SK-N-SH (cell line): ENCODE measurements around the gene NR2C2. TPM values are rescaled to one million over a fixed set of nuclear protein-coding genes. Genes with fewer than 3 reads are reported as not detected.

Source experiments
- CTCF ChIA-PET: fragments of 300-600, 350-600 bp; formaldehyde crosslinking; extraction: SDS; loops from one replicate; lab custom pipeline; 2021; lab: Yijun Ruan, JAX
- POLR2A ChIA-PET: fragments of 350-600 bp; sonication (Branson Sonifier 250); formaldehyde crosslinking; extraction: SDS; loops from one replicate; lab custom pipeline; 2020; ENCODE audit warnings: antibody characterized with exemption, inconsistent platforms; lab: Yijun Ruan, JAX
- DNase-seq: peaks from one replicate; pipeline ENCODE4 v3.0.0; 2012
- H2AFZ ChIP-seq: fragments of 200-600 bp; sonication (generic); 2 replicates; pipeline ENCODE4 v1.8.1; 2016; ENCODE audit warnings: antibody characterized with exemption, mild to moderate bottlenecking, low read depth
- H3F3A ChIP-seq: fragments of 200-600 bp; sonication (generic); replicated peaks from 2 replicates; pipeline ENCODE3; 2016; ENCODE audit warnings: antibody characterized with exemption, mild to moderate bottlenecking; ENCODE audit not compliant: insufficient read depth
- H3K27ac ChIP-seq, 2 experiments: fragments of 200-500 bp in 1 of 2; fragments of 200-600 bp in 1 of 2; sonication (Bioruptor generic) in 1 of 2; sonication (generic), shearing (Covaris generic) in 1 of 2; 2 replicates each; pipeline versions ENCODE4 v1.5.1 to v1.6.1; 2014 to 2016; ENCODE audit warnings: low read depth in 2 of 2, inconsistent platforms in 1 of 2, low read length in 1 of 2, mild to moderate bottlenecking in 1 of 2, mixed read lengths in 1 of 2
- H3K27me3 ChIP-seq: fragments of 200-600 bp; sonication (generic), shearing (Covaris generic); 2 replicates; pipeline ENCODE4 v1.6.1; 2016; ENCODE audit warnings: mixed run types; ENCODE audit not compliant: insufficient read depth
- H3K36me3 ChIP-seq, 2 experiments: fragments of 200-500 bp in 1 of 2; fragments of 200-600 bp in 1 of 2; sonication (Bioruptor generic) in 1 of 2; sonication (generic) in 1 of 2; replicated peaks in 1 of 2; 2 replicates each; pipeline versions ENCODE3 to v1.5.1; 2014 to 2016; ENCODE audit warnings: low read length in 1 of 2, mild to moderate bottlenecking in 1 of 2; ENCODE audit not compliant: insufficient read depth in 2 of 2, control insufficient read depth in 1 of 2
- H3K4me1 ChIP-seq, 2 experiments: fragments of 200-500 bp in 1 of 2; fragments of 200-600 bp in 1 of 2; sonication (Bioruptor generic) in 1 of 2; sonication (generic), shearing (Covaris generic) in 1 of 2; 2 replicates each; pipeline versions ENCODE4 v1.5.1 to v1.6.1; 2014 to 2016; ENCODE audit warnings: low read depth in 1 of 2, low read length in 1 of 2, mixed run types in 1 of 2; ENCODE audit not compliant: insufficient read depth in 2 of 2, control insufficient read depth in 1 of 2
- H3K4me2 ChIP-seq: fragments of 200-600 bp; sonication (generic), shearing (Covaris generic); 2 replicates; pipeline ENCODE4 v1.6.1; 2017; ENCODE audit warnings: mixed run types
- H3K4me3 ChIP-seq, 2 experiments: fragments of 200-500 bp in 1 of 2; fragments of 200-600 bp in 1 of 2; sonication (Bioruptor generic) in 1 of 2; sonication (generic), shearing (Covaris generic) in 1 of 2; 2 replicates each; pipeline versions ENCODE4 v1.5.1 to v1.8.1; 2014 to 2016; ENCODE audit warnings: low read depth in 2 of 2, inconsistent platforms in 1 of 2, low read length in 1 of 2, mild to moderate bottlenecking in 1 of 2, mixed read lengths in 1 of 2, moderate library complexity in 1 of 2
- H3K79me2 ChIP-seq: fragments of 200-600 bp; sonication (generic); 2 replicates; pipeline ENCODE4 v1.8.1; 2017; ENCODE audit warnings: mild to moderate bottlenecking; ENCODE audit not compliant: insufficient read depth
- H3K9ac ChIP-seq: fragments of 200-600 bp; sonication (generic); 2 replicates; pipeline ENCODE4 v1.6.1; 2017; ENCODE audit warnings: mixed run types
- H3K9me2 ChIP-seq: fragments of 200-600 bp; sonication (generic); 2 replicates; pipeline ENCODE4 v1.6.1; 2017; ENCODE audit warnings: mixed run types
- H3K9me3 ChIP-seq: fragments of 200-600 bp; sonication (generic); 2 replicates; pipeline ENCODE4 v1.6.1; 2017; ENCODE audit warnings: mixed run types, mild to moderate bottlenecking, moderate library complexity
- H4K20me1 ChIP-seq: fragments of 200-600 bp; sonication (generic); 2 replicates; pipeline ENCODE4 v1.6.1; 2017; ENCODE audit warnings: mild to moderate bottlenecking, mixed run types; ENCODE audit not compliant: insufficient read depth
- CHD2 ChIP-seq: fragments of 150-350 bp; IDR thresholded peaks from 2 replicates; pipeline ENCODE4 v1.6.1; 2018; ENCODE audit warnings: low read length; ENCODE audit not compliant: partially characterized antibody
- ELF1 ChIP-seq: IDR thresholded peaks from 2 replicates; pipeline ENCODE4 v1.4.0; 2012
- EZH2phosphoT487 ChIP-seq: fragments of 200-600 bp; sonication (generic); IDR thresholded peaks from 2 replicates; pipeline ENCODE4 v1.6.1; 2017; ENCODE audit warnings: low read depth, mixed run types, mild to moderate bottlenecking, antibody characterized with exemption, moderate library complexity, borderline replicate concordance
- FOSL2 ChIP-seq: IDR thresholded peaks from 2 replicates; pipeline ENCODE4 v1.4.0; 2012; ENCODE audit warnings: low read depth, mild to moderate bottlenecking, moderate library complexity, borderline replicate concordance
- FOXJ3 ChIP-seq: sonication (generic); formaldehyde crosslinking; IDR thresholded peaks from 2 replicates; pipeline ENCODE4 v1.5.1; 2020; ENCODE audit warnings: mild to moderate bottlenecking, missing genetic modification reagents
- FOXM1 ChIP-seq: IDR thresholded peaks from 2 replicates; pipeline ENCODE4 v1.4.0; 2012; ENCODE audit warnings: low read depth, mild to moderate bottlenecking
- MEF2A ChIP-seq: IDR thresholded peaks from 2 replicates; pipeline ENCODE4 v1.4.0; 2012; ENCODE audit warnings: low read depth, borderline replicate concordance
- MXI1 ChIP-seq: IDR thresholded peaks from 2 replicates; pipeline ENCODE4 v1.6.1; 2012; ENCODE audit warnings: mild to moderate bottlenecking, low read depth, low read length, improper control_type of control experiment
- POLR2AphosphoS5 ChIP-seq: IDR thresholded peaks from 2 replicates; pipeline ENCODE4 v1.6.1; 2012; ENCODE audit warnings: low read depth, low read length
- REST ChIP-seq: IDR thresholded peaks from 2 replicates; pipeline ENCODE4 v1.6.1; 2012; ENCODE audit warnings: mild to moderate bottlenecking, low read depth, low read length, moderate library complexity
- RXRA ChIP-seq: IDR thresholded peaks from 2 replicates; pipeline ENCODE4 v1.4.0; 2012; ENCODE audit warnings: low read depth, mild to moderate bottlenecking, borderline replicate concordance
- SIN3A ChIP-seq: IDR thresholded peaks from 2 replicates; pipeline ENCODE4 v1.6.1; 2012; ENCODE audit warnings: low read depth, mild to moderate bottlenecking, low read length, moderate library complexity, borderline replicate concordance
- SMC3 ChIP-seq: IDR thresholded peaks from 2 replicates; pipeline ENCODE4 v1.6.1; 2012; ENCODE audit warnings: low read depth, low read length, improper control_type of control experiment
- WGBS: methylation state at CpG from one replicate; pipeline ENCODE4 v1.1.6; 2017; ENCODE audit warnings: low lambda C conversion rate; 5-methylcytosine and 5-hydroxymethylcytosine counted together
- polyA plus RNA-seq, 3 experiments: library from polyadenylated mRNA; depleted of rRNA; stranded (reverse); fragments of >200 nt; gene quantifications; 2 replicates each; pipeline ENCODE4 v1.2.3, GENCODE V29; 2012
- TF ChIP-seq, protein P1 (sequence below): IDR thresholded peaks from 2 replicates; pipeline ENCODE4 v1.4.0; 2012; ENCODE audit warnings: low read depth

The NR2C2 gene
- polyA plus RNA-seq, 1 of the 3 experiments (the other 2 are of a cell fraction) = 13.1 TPM

GRCh38 chr3:15060029-15060428 lies 112.6 kb downstream of the NR2C2 start:
- Histone ChIP-seq H3K9me2 (no peaks in the 10 kb centered on the region), H3K9me3 (no peaks in the 10 kb centered on the region), H4K20me1 (no peaks in the 10 kb centered on the region), H3K27me3 (no peaks in the 10 kb centered on the region), H2AFZ (no peak overlapping the region), H3K36me3 (peaks cover 6 to 31% of the 10 kb centered on the region in 2 experiments), H3K79me2 (peaks cover 79% of the 10 kb centered on the region), H3K4me3 (no peak overlapping the region), H3K4me1 (peaks cover 8 to 14% of the 10 kb centered on the region in 2 experiments; a peak in 2 of 4 replicates), H3K27ac (no peak overlapping the region), H3K4me2 (no peak overlapping the region), H3K9ac (no peak overlapping the region), H3F3A (no peaks in the 10 kb centered on the region)
- POLR2A ChIA-PET = no interaction called here
- DNase-seq = no peak
- CTCF ChIA-PET = interaction anchor here (0.6 kb wide), 1 partner anchor 317 kb away, joined by 3 read pairs; no protein-coding TSS in a partner anchor
- 93% methylated on average over 3 of the region's 3 CpGs for WGBS
- TF ChIP-seq REST (no peak), MEF2A (no peak), SIN3A (no peak), ELF1 (no peak), FOSL2 (no peak), RXRA (no peak), CHD2 (no peak), FOXJ3 (no peak), MXI1 (no peak), EZH2phosphoT487 (no peak), POLR2AphosphoS5 (no peak)
- TF ChIP-seq, protein P1, sequence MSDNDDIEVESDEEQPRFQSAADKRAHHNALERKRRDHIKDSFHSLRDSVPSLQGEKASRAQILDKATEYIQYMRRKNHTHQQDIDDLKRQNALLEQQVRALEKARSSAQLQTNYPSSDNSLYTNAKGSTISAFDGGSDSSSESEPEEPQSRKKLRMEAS = no peak

DNA sequence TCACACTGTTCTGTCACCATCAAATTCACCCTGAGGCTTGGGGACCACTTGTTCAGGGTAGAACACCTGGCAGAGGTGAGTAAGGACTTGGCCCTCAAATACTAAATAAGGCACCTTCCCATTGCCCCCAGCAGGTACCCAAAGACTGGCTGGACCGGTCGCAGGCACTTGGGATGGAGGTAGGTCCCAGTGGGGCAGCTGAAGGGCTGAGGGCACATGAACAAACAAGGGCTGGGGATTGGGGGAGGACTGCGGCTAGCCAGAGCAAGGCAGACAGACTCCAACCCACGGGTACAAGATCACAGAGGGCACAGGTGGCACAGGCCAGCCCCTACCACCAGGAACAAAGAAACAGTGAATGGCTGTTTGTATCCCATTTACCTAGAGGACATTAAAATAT lies 115.9 kb downstream of the NR2C2 start:
- H3K9me3 ChIP-seq = no peaks in the 10 kb centered on the region
- ChIA-PET POLR2A (no interaction called here), CTCF (no interaction called here)
- no peaks in the 10 kb centered on the region for H3K9me2 ChIP-seq
- TF ChIP-seq POLR2AphosphoS5 (no peak), FOXJ3 (no peak), SIN3A (no peak), SMC3 (no peak), FOXM1 (no peak)
- TF ChIP-seq, protein P1 = no peak
- peaks cover 4 to 15% of the 10 kb centered on the region in 2 experiments for H3K36me3 ChIP-seq
- no peak overlapping the region; a peak in 1 of 4 replicates for H3K4me3 ChIP-seq
- H3F3A ChIP-seq = no peaks in the 10 kb centered on the region
- peaks cover 8 to 14% of the 10 kb centered on the region in 2 experiments; a peak in 2 of 4 replicates for H3K4me1 ChIP-seq
- 79% methylated on average over 4 of the region's 4 CpGs for WGBS
- no peaks in the 10 kb centered on the region for H4K20me1 ChIP-seq
- no peak overlapping the region for H3K9ac ChIP-seq
- peak overlapping the region; percentile 97 for H3K4me2 ChIP-seq
- H2AFZ ChIP-seq = no peak overlapping the region
- H3K79me2 ChIP-seq = peaks cover 49% of the 10 kb centered on the region
- H3K27ac ChIP-seq = peak overlapping the region in 1 of 2 experiments; percentile 47; a peak in 1 of 4 replicates
- DNase-seq = peak; percentile 29
- H3K27me3 ChIP-seq = no peaks in the 10 kb centered on the region
